ENCODE results near the gene SLC7A9. TPM values are rescaled to one million over a fixed set of nuclear protein-coding genes. Genes with fewer than 3 reads are reported as not detected.
"Not testable (repeated sequence)": the region's sequence is repeated elsewhere in the genome, so short reads cannot be mapped to it uniquely, and the experiment has no call there.

Gene SLC7A9
- polyA plus RNA-seq, 1 donor (not counting 4 experiments of a cell fraction or from before 2014, with no cell fraction given) = 0.20 TPM

GRCh38 chr19:32837531-32837930, 32.0 kb downstream of the SLC7A9 start:
- no peak overlapping the region for H3K27ac ChIP-seq (ENCODE audit: control insufficient read depth, insufficient read depth, low read length)
- dilution Hi-C loops (cut with MboI; ENCODE audit: extremely low pct_ligation_motif_present, low sequenced_read_pairs) = no loop called here
- no peaks in the 10 kb centered on the region for H4K20me1 ChIP-seq (ENCODE audit: control insufficient read depth, extremely low read depth, insufficient read depth, low read length)
- H3K36me3 ChIP-seq (ENCODE audit: control insufficient read depth in 2 of 2, extremely low read depth in 1 of 2, insufficient read depth in 2 of 2, low read length in 2 of 2) = no peaks in the 10 kb centered on the region
- DNase-seq (ENCODE audit: low read depth, low spot score) (no peak), FAIRE-seq (no peak)
- no peak overlapping the region for H3K9ac ChIP-seq (ENCODE audit: control insufficient read depth, extremely low read depth, insufficient read depth, low read length)
- H3K4me1 ChIP-seq (ENCODE audit: control insufficient read depth, extremely low read depth, insufficient read depth, low read length) = no peaks in the 10 kb centered on the region
- no peaks in the 10 kb centered on the region for H3K9me3 ChIP-seq (ENCODE audit: control insufficient read depth, low read depth, low read length)
- no peaks in the 10 kb centered on the region for H3K9me1 ChIP-seq (ENCODE audit: control insufficient read depth, extremely low read depth, insufficient read depth, low read length)
- no peaks in the 10 kb centered on the region for H3K79me2 ChIP-seq (ENCODE audit: control insufficient read depth, insufficient read depth, low read length)
- no peak overlapping the region for H3K4me2 ChIP-seq (ENCODE audit: control insufficient read depth, extremely low read depth, insufficient read depth, low read depth, low read length)
- TF ChIP-seq EZH2 (IDR thresholded peaks at IDR 0.05; ENCODE audit: low read length) (no peak), CTCF (optimal IDR thresholded peaks at IDR 0.05 in 1 of 3, IDR thresholded peaks at IDR 0.05 in 1 of 3, conservative IDR thresholded peaks at IDR 0.05 in 1 of 3; ENCODE audit: extremely low read depth in 1 of 3, insufficient read depth in 2 of 3, low read length in 3 of 3) (no peak)
- H3K27me3 ChIP-seq (ENCODE audit: control insufficient read depth, extremely low read depth, insufficient read depth, low read length) = no peaks in the 10 kb centered on the region
- no peak overlapping the region for H3K4me3 ChIP-seq (ENCODE audit: control insufficient read depth in 2 of 3, extremely low read depth in 1 of 3, insufficient read depth in 2 of 3, low read depth in 1 of 3, low read length in 3 of 3)
- no peak overlapping the region for H2AFZ ChIP-seq (ENCODE audit: control insufficient read depth, low read length)

- H3K36me3 ChIP-seq (ENCODE audit: control insufficient read depth in 2 of 2, extremely low read depth in 1 of 2, insufficient read depth in 2 of 2, low read length in 2 of 2); H3K79me2 ChIP-seq (ENCODE audit: control insufficient read depth, insufficient read depth, low read length); H4K20me1 ChIP-seq (ENCODE audit: control insufficient read depth, extremely low read depth, insufficient read depth, low read length); H3K9ac ChIP-seq (ENCODE audit: control insufficient read depth, extremely low read depth, insufficient read depth, low read length); H3K27ac ChIP-seq (ENCODE audit: control insufficient read depth, insufficient read depth, low read length); H3K9me3 ChIP-seq (ENCODE audit: control insufficient read depth, low read depth, low read length); H3K9me1 ChIP-seq (ENCODE audit: control insufficient read depth, extremely low read depth, insufficient read depth, low read length); DNase-seq (ENCODE audit: low read depth, low spot score); dilution Hi-C loops (cut with MboI; ENCODE audit: extremely low pct_ligation_motif_present, low sequenced_read_pairs); H3K27me3 ChIP-seq (ENCODE audit: control insufficient read depth, extremely low read depth, insufficient read depth, low read length); FAIRE-seq; H2AFZ ChIP-seq (ENCODE audit: control insufficient read depth, low read length); H3K4me2 ChIP-seq (ENCODE audit: control insufficient read depth, extremely low read depth, insufficient read depth, low read depth, low read length); H3K4me3 ChIP-seq (ENCODE audit: control insufficient read depth in 2 of 3, extremely low read depth in 1 of 3, insufficient read depth in 2 of 3, low read depth in 1 of 3, low read length in 3 of 3); H3K4me1 ChIP-seq (ENCODE audit: control insufficient read depth, extremely low read depth, insufficient read depth, low read length): not testable (repeated sequence)
Observed at GRCh38 chr19:32833388-32833787, 36.2 kb downstream of the SLC7A9 start.

- H3K9me1 ChIP-seq (ENCODE audit: control insufficient read depth, extremely low read depth, insufficient read depth, low read length); H4K20me1 ChIP-seq (ENCODE audit: control insufficient read depth, extremely low read depth, insufficient read depth, low read length); dilution Hi-C loops (cut with MboI; ENCODE audit: extremely low pct_ligation_motif_present, low sequenced_read_pairs); DNase-seq (ENCODE audit: low read depth, low spot score); H3K9ac ChIP-seq (ENCODE audit: control insufficient read depth, extremely low read depth, insufficient read depth, low read length); H3K4me1 ChIP-seq (ENCODE audit: control insufficient read depth, extremely low read depth, insufficient read depth, low read length); FAIRE-seq; H3K79me2 ChIP-seq (ENCODE audit: control insufficient read depth, insufficient read depth, low read length); H3K36me3 ChIP-seq (ENCODE audit: control insufficient read depth in 2 of 2, extremely low read depth in 1 of 2, insufficient read depth in 2 of 2, low read length in 2 of 2); H3K27ac ChIP-seq (ENCODE audit: control insufficient read depth, insufficient read depth, low read length); H3K4me2 ChIP-seq (ENCODE audit: control insufficient read depth, extremely low read depth, insufficient read depth, low read depth, low read length); H3K9me3 ChIP-seq (ENCODE audit: control insufficient read depth, low read depth, low read length); H3K27me3 ChIP-seq (ENCODE audit: control insufficient read depth, extremely low read depth, insufficient read depth, low read length); H2AFZ ChIP-seq (ENCODE audit: control insufficient read depth, low read length); H3K4me3 ChIP-seq (ENCODE audit: control insufficient read depth in 2 of 3, extremely low read depth in 1 of 3, insufficient read depth in 2 of 3, low read depth in 1 of 3, low read length in 3 of 3): not testable (repeated sequence)
Observed at GRCh38 chr19:32832825-32833224, 36.7 kb downstream of the SLC7A9 start.

GRCh38 chr19:32832094-32832493, 37.5 kb downstream of the SLC7A9 start:
- H3K27ac ChIP-seq (ENCODE audit: control insufficient read depth, insufficient read depth, low read length); H3K9me1 ChIP-seq (ENCODE audit: control insufficient read depth, extremely low read depth, insufficient read depth, low read length); H3K79me2 ChIP-seq (ENCODE audit: control insufficient read depth, insufficient read depth, low read length); FAIRE-seq; H3K36me3 ChIP-seq (ENCODE audit: control insufficient read depth in 2 of 2, extremely low read depth in 1 of 2, insufficient read depth in 2 of 2, low read length in 2 of 2); H3K9ac ChIP-seq (ENCODE audit: control insufficient read depth, extremely low read depth, insufficient read depth, low read length); dilution Hi-C loops (cut with MboI; ENCODE audit: extremely low pct_ligation_motif_present, low sequenced_read_pairs); H3K9me3 ChIP-seq (ENCODE audit: control insufficient read depth, low read depth, low read length); H3K4me1 ChIP-seq (ENCODE audit: control insufficient read depth, extremely low read depth, insufficient read depth, low read length); H4K20me1 ChIP-seq (ENCODE audit: control insufficient read depth, extremely low read depth, insufficient read depth, low read length); H3K4me2 ChIP-seq (ENCODE audit: control insufficient read depth, extremely low read depth, insufficient read depth, low read depth, low read length); H3K27me3 ChIP-seq (ENCODE audit: control insufficient read depth, extremely low read depth, insufficient read depth, low read length); H3K4me3 ChIP-seq (ENCODE audit: control insufficient read depth in 2 of 3, extremely low read depth in 1 of 3, insufficient read depth in 2 of 3, low read depth in 1 of 3, low read length in 3 of 3); H2AFZ ChIP-seq (ENCODE audit: control insufficient read depth, low read length); DNase-seq (ENCODE audit: low read depth, low spot score): not testable (repeated sequence)

Measured in keratinocyte (primary cell).